Mesendoderm (in vitro differentiated cells): ENCODE data around the gene GNAQ.
A peak's percentile ranks its signal among the peaks of the same experiment; 100 is the strongest.

Experiments used
- DNase-seq: peaks from one replicate; pipeline ENCODE4 v3.0.0; 2013
- H2AK5ac ChIP-seq: 2 replicates; pipeline ENCODE4 v1.6.1; 2013; ENCODE audit warnings: low read length, inconsistent platforms
- H2BK120ac ChIP-seq: 2 replicates; pipeline ENCODE4 v1.6.1; 2013; ENCODE audit warnings: low read depth, mild to moderate bottlenecking, low read length, moderate library complexity, mixed read lengths
- H2BK15ac ChIP-seq: replicated peaks from 2 replicates; pipeline ENCODE4 v1.6.1; 2013; ENCODE audit warnings: low read depth, mild to moderate bottlenecking, moderate library complexity
- H2BK5ac ChIP-seq: 2 replicates; pipeline ENCODE4 v1.6.1; 2013; ENCODE audit warnings: low read length, inconsistent platforms
- H3K18ac ChIP-seq: 2 replicates; pipeline ENCODE4 v1.6.1; 2013; ENCODE audit warnings: mild to moderate bottlenecking, low read length, mixed read lengths
- H3K23ac ChIP-seq: one replicate; pipeline ENCODE4 v1.6.1; 2013; ENCODE audit warnings: low read length
- H3K27ac ChIP-seq: 2 replicates; pipeline ENCODE4 v1.5.1; 2013; ENCODE audit warnings: low read depth, mild to moderate bottlenecking, inconsistent platforms, low read length, moderate library complexity
- H3K27me3 ChIP-seq: 2 replicates; pipeline ENCODE4 v1.6.1; 2013; ENCODE audit warnings: low read length, control low read depth, mild to moderate bottlenecking, inconsistent platforms; ENCODE audit not compliant: insufficient read depth, poor library complexity
- H3K36me3 ChIP-seq: 2 replicates; pipeline ENCODE4 v1.6.1; 2013; ENCODE audit warnings: low read length, inconsistent platforms; ENCODE audit not compliant: control insufficient read depth, insufficient read depth
- H3K4ac ChIP-seq: one replicate; pipeline ENCODE4 v1.6.1; 2013; ENCODE audit warnings: low read depth, mild to moderate bottlenecking, low read length, moderate library complexity
- H3K4me1 ChIP-seq: 2 replicates; pipeline ENCODE4 v1.6.1; 2013; ENCODE audit warnings: low read depth, low read length, inconsistent platforms; ENCODE audit not compliant: control insufficient read depth
- H3K4me2 ChIP-seq: 2 replicates; pipeline ENCODE4 v1.6.1; 2013; ENCODE audit warnings: low read length
- H3K4me3 ChIP-seq: 2 replicates; pipeline ENCODE4 v1.5.1; 2013; ENCODE audit warnings: mild to moderate bottlenecking, low read length
- H3K56ac ChIP-seq: one replicate; pipeline ENCODE4 v1.6.1; 2013; ENCODE audit warnings: low read length
- H3K79me1 ChIP-seq: 2 replicates; pipeline ENCODE4 v1.6.1; 2013; ENCODE audit warnings: low read length, inconsistent platforms
- H3K79me2 ChIP-seq: 2 replicates; pipeline ENCODE4 v1.6.1; 2013; ENCODE audit warnings: mild to moderate bottlenecking, low read length; ENCODE audit not compliant: control insufficient read depth, insufficient read depth
- H3K9ac ChIP-seq: 2 replicates; pipeline ENCODE4 v1.6.1; 2013; ENCODE audit warnings: low read length, inconsistent platforms
- H4K5ac ChIP-seq: one replicate; pipeline ENCODE4 v1.6.1; 2013; ENCODE audit warnings: low read length
- H4K8ac ChIP-seq: one replicate; pipeline ENCODE4 v1.6.1; 2013; ENCODE audit warnings: low read depth, mild to moderate bottlenecking, control low read depth, low read length, moderate library complexity
- WGBS: extraction: QIAGEN DNeasy Blood & Tissue Kit; methylation state at CpG from one replicate; pipeline ENCODE4 v1.1.7; 2013; ENCODE audit warnings: low lambda C conversion rate, missing lambda C conversion rate; ENCODE audit not compliant: insufficient coverage; ENCODE audit errors: extremely low coverage; 5-methylcytosine and 5-hydroxymethylcytosine counted together

The GNAQ gene

GRCh38 chr9:77906991-77907390, 124.6 kb downstream of the GNAQ start:
- H3K27ac ChIP-seq: no peak overlapping the region
- no peak overlapping the region for H3K9ac ChIP-seq
- H3K4me1 ChIP-seq: peaks cover 7% of the 10 kb centered on the region
- no CpG with 5 or more reads among the region's 1 CpG for WGBS
- DNase-seq: no peak
- no peak overlapping the region for H2BK15ac ChIP-seq
- peaks cover 12% of the 10 kb centered on the region for H3K79me1 ChIP-seq
- H3K79me2 ChIP-seq: peaks cover 3% of the 10 kb centered on the region
- H3K4me2 ChIP-seq: no peak overlapping the region
- no peak overlapping the region for H3K56ac ChIP-seq
- no peaks in the 10 kb centered on the region for H3K36me3 ChIP-seq
- H3K4ac ChIP-seq: no peak overlapping the region
- H3K23ac ChIP-seq: no peak overlapping the region
- H2BK120ac ChIP-seq: no peak overlapping the region
- no peaks in the 10 kb centered on the region for H3K27me3 ChIP-seq
- H4K8ac ChIP-seq: no peak overlapping the region
- H3K18ac ChIP-seq: no peak overlapping the region
- H3K4me3 ChIP-seq: no peak overlapping the region
- no peak overlapping the region for H2AK5ac ChIP-seq
- no peak overlapping the region for H4K5ac ChIP-seq
- no peak overlapping the region for H2BK5ac ChIP-seq

GRCh38 chr9:77903666-77904285, 127.8 kb downstream of the GNAQ start:
- no CpG with 5 or more reads among the region's 1 CpG for WGBS
- Histone ChIP-seq H3K27ac (no peak overlapping the region), H4K8ac (no peak overlapping the region), H4K5ac (no peak overlapping the region), H2BK120ac (no peak overlapping the region), H3K27me3 (no peaks in the 10 kb centered on the region), H3K79me2 (peaks cover 2% of the 10 kb centered on the region), H3K4ac (no peak overlapping the region), H3K79me1 (peaks cover 11% of the 10 kb centered on the region), H3K18ac (peak overlapping the region; percentile 51), H3K56ac (no peak overlapping the region), H3K4me2 (no peak overlapping the region), H2BK5ac (no peak overlapping the region), H3K4me1 (peaks cover 14% of the 10 kb centered on the region), H2AK5ac (no peak overlapping the region), H2BK15ac (no peak overlapping the region), H3K9ac (no peak overlapping the region), H3K4me3 (no peak overlapping the region), H3K23ac (no peak overlapping the region), H3K36me3 (no peaks in the 10 kb centered on the region)
- DNase-seq: peak; percentile 42

GRCh38 chr9:77901771-77902170, 129.8 kb downstream of the GNAQ start:
- Histone ChIP-seq H3K18ac (no peak overlapping the region), H3K56ac (no peak overlapping the region), H3K4me3 (no peak overlapping the region), H4K8ac (no peak overlapping the region), H2BK5ac (no peak overlapping the region), H3K27ac (no peak overlapping the region), H3K4me1 (peaks cover 14% of the 10 kb centered on the region), H3K4me2 (no peak overlapping the region), H2AK5ac (no peak overlapping the region), H3K23ac (no peak overlapping the region), H3K36me3 (no peaks in the 10 kb centered on the region), H4K5ac (no peak overlapping the region), H3K79me2 (peaks cover 2% of the 10 kb centered on the region), H3K27me3 (no peaks in the 10 kb centered on the region), H2BK15ac (no peak overlapping the region), H3K9ac (no peak overlapping the region), H3K79me1 (peaks cover 14% of the 10 kb centered on the region), H2BK120ac (no peak overlapping the region), H3K4ac (no peak overlapping the region)
- peak; percentile 47 for DNase-seq
- no CpG with 5 or more reads among the region's 2 CpGs for WGBS

- Histone ChIP-seq H3K4ac (no peak overlapping the region), H3K4me1 (peaks cover 14% of the 10 kb centered on the region), H3K4me2 (no peak overlapping the region), H3K27me3 (no peaks in the 10 kb centered on the region), H2BK5ac (no peak overlapping the region), H3K4me3 (no peak overlapping the region), H3K56ac (no peak overlapping the region), H2AK5ac (no peak overlapping the region), H3K36me3 (no peaks in the 10 kb centered on the region), H3K18ac (no peak overlapping the region), H3K79me2 (peaks cover 2% of the 10 kb centered on the region), H4K5ac (no peak overlapping the region), H2BK120ac (no peak overlapping the region), H3K9ac (no peak overlapping the region), H3K23ac (no peak overlapping the region), H3K79me1 (peaks cover 14% of the 10 kb centered on the region), H2BK15ac (no peak overlapping the region), H3K27ac (no peak overlapping the region), H4K8ac (no peak overlapping the region)
- WGBS: no CpG with 5 or more reads among the region's 3 CpGs
- DNase-seq: no peak
Observed at GRCh38 chr9:77901018-77901417, 130.6 kb downstream of the GNAQ start.

- H3K27ac ChIP-seq: peak overlapping the region; percentile 4
- no peak overlapping the region for H3K4ac ChIP-seq
- WGBS: no CpG with 5 or more reads among the region's 6 CpGs
- no peak overlapping the region for H2BK120ac ChIP-seq
- no peak overlapping the region for H2AK5ac ChIP-seq
- no peak overlapping the region for H3K56ac ChIP-seq
- no peak overlapping the region for H3K4me3 ChIP-seq
- peaks cover 14% of the 10 kb centered on the region for H3K4me1 ChIP-seq
- no peak overlapping the region for H3K4me2 ChIP-seq
- no peak overlapping the region for H2BK5ac ChIP-seq
- H3K79me2 ChIP-seq: peaks cover 2% of the 10 kb centered on the region
- no peak overlapping the region for H4K5ac ChIP-seq
- no peak overlapping the region for H3K9ac ChIP-seq
- no peaks in the 10 kb centered on the region for H3K36me3 ChIP-seq
- no peak overlapping the region for H2BK15ac ChIP-seq
- peaks cover 14% of the 10 kb centered on the region for H3K79me1 ChIP-seq
- no peak overlapping the region for H4K8ac ChIP-seq
- no peak overlapping the region for H3K18ac ChIP-seq
- no peaks in the 10 kb centered on the region for H3K27me3 ChIP-seq
- no peak for DNase-seq
- H3K23ac ChIP-seq: no peak overlapping the region
Observed at GRCh38 chr9:77899679-77900354, 131.8 kb downstream of the GNAQ start.
